Smooth muscle cell (in vitro differentiated cells): ENCODE results near the gene HEPACAM. TPM values are rescaled to one million over a fixed set of nuclear protein-coding genes. Genes with fewer than 3 reads are reported as not detected.

Experiments
- DNase-seq: peaks from one replicate; lab custom pipeline; 2025; ENCODE audit not compliant: unreplicated experiment; lab: John Stamatoyannopoulos, UW
- H2AFZ ChIP-seq: fragments of 200-600 bp; sonication (generic); 2 replicates; pipeline ENCODE4 v1.6.0; 2016; ENCODE audit warnings: antibody characterized with exemption, low read depth, mild to moderate bottlenecking
- H3F3A ChIP-seq: fragments of 200-600 bp; sonication (generic); 2 replicates; pipeline ENCODE4 v1.6.0; 2017; ENCODE audit warnings: antibody characterized with exemption, low read depth
- H3K27ac ChIP-seq: fragments of 200-600 bp; sonication (generic); 2 replicates; pipeline ENCODE4 v1.5.1; 2016; ENCODE audit warnings: low read depth, mild to moderate bottlenecking
- H3K27me3 ChIP-seq: fragments of 200-600 bp; sonication (generic); 2 replicates; pipeline ENCODE4 v1.6.1; 2016; ENCODE audit warnings: low read depth, mild to moderate bottlenecking
- H3K36me3 ChIP-seq: fragments of 200-600 bp; sonication (generic); 2 replicates; pipeline ENCODE4 v1.5.1; 2016; ENCODE audit warnings: low read depth
- H3K4me1 ChIP-seq: fragments of 200-600 bp; sonication (generic); 2 replicates; pipeline ENCODE4 v1.5.1; 2016; ENCODE audit warnings: low read depth
- H3K4me2 ChIP-seq: fragments of 200-600 bp; sonication (generic); 2 replicates; pipeline ENCODE4 v1.6.0; 2016; ENCODE audit warnings: mild to moderate bottlenecking
- H3K4me3 ChIP-seq: fragments of 200-600 bp; sonication (generic); 2 replicates; pipeline ENCODE4 v1.5.1; 2016; ENCODE audit warnings: mild to moderate bottlenecking
- H3K79me2 ChIP-seq: fragments of 200-600 bp; sonication (generic); 2 replicates; pipeline ENCODE4 v1.6.0; 2016; ENCODE audit warnings: low read depth, mild to moderate bottlenecking
- H3K9ac ChIP-seq: fragments of 200-600 bp; sonication (generic); 2 replicates; pipeline ENCODE4 v1.6.0; 2016; ENCODE audit warnings: low read depth
- H3K9me3 ChIP-seq: fragments of 200-600 bp; sonication (generic); replicated peaks from 2 replicates; pipeline ENCODE4 v1.5.1; 2016; ENCODE audit warnings: low read depth
- H4K20me1 ChIP-seq: fragments of 200-600 bp; sonication (generic); 2 replicates; pipeline ENCODE4 v1.6.0; 2016; ENCODE audit warnings: low read depth
- WGBS: methylation state at CpG from one replicate; pipeline ENCODE4 v1.1.7; 2016; ENCODE audit warnings: low lambda C conversion rate; 5-methylcytosine and 5-hydroxymethylcytosine counted together
- polyA plus RNA-seq: library from polyadenylated mRNA; unstranded; fragments of >200 nt; fragmentation: Nextera tagmentation; extraction: Ambion mirVana; gene quantifications from 2 replicates; pipeline ENCODE4 v1.2.1, GENCODE V29; 2016
- total RNA-seq: library from RNA; depleted of rRNA; stranded (reverse); fragments of >200 nt; gene quantifications from 2 replicates; pipeline ENCODE4 v1.2.3, GENCODE V29; 2014
- TF ChIP-seq, protein P1 (sequence below): fragments of 200-600 bp; sonication (generic); IDR thresholded peaks from 2 replicates; pipeline ENCODE4 v1.5.1; 2017; ENCODE audit warnings: borderline replicate concordance, mild to moderate bottlenecking, antibody characterized with exemption; ENCODE audit not compliant: insufficient read depth, poor library complexity, severe bottlenecking

HEPACAM gene
- total and polyA plus RNA-seq, 2 experiments from 2014 or later = not detected

DNA sequence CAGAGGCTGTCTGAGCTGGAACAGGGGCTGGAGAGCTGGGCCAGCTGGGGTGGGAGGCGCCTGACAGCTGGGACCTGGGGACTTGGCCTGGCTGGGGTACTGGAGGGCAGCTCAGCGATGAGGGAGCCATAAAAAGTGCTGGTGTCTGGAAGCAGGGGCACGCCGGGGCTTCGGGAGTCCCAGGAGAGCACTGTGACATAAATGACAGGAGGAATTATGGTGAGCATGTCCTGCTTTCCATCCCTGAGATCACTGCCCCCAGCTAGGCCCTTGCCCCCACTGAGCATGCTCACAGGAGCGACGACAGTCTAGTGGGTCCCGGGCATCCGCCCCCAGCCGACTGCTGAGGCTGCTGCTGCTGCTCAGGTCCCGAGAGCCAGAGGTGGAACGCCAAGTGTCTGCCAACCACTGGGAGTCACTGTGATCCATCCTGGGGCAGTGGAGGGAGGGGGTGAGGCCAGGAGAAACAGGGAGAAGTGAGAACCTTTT lies 44.4 kb downstream of the HEPACAM start:
- 82% methylated on average over 12 of the region's 12 CpGs for WGBS
- Histone ChIP-seq H3K4me3 (no peak overlapping the region), H3K9me3 (no peaks in the 10 kb centered on the region), H3K27ac (no peak overlapping the region), H2AFZ (no peak overlapping the region), H3K4me1 (no peaks in the 10 kb centered on the region), H4K20me1 (no peaks in the 10 kb centered on the region), H3K79me2 (no peaks in the 10 kb centered on the region), H3K27me3 (no peaks in the 10 kb centered on the region), H3K9ac (no peak overlapping the region), H3K36me3 (no peaks in the 10 kb centered on the region), H3F3A (no peaks in the 10 kb centered on the region), H3K4me2 (no peak overlapping the region)
- TF ChIP-seq, protein P1, sequence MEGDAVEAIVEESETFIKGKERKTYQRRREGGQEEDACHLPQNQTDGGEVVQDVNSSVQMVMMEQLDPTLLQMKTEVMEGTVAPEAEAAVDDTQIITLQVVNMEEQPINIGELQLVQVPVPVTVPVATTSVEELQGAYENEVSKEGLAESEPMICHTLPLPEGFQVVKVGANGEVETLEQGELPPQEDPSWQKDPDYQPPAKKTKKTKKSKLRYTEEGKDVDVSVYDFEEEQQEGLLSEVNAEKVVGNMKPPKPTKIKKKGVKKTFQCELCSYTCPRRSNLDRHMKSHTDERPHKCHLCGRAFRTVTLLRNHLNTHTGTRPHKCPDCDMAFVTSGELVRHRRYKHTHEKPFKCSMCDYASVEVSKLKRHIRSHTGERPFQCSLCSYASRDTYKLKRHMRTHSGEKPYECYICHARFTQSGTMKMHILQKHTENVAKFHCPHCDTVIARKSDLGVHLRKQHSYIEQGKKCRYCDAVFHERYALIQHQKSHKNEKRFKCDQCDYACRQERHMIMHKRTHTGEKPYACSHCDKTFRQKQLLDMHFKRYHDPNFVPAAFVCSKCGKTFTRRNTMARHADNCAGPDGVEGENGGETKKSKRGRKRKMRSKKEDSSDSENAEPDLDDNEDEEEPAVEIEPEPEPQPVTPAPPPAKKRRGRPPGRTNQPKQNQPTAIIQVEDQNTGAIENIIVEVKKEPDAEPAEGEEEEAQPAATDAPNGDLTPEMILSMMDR = no peak
- DNase-seq = no peak

- Histone ChIP-seq H3K4me3 (no peak overlapping the region), H3K9ac (no peak overlapping the region), H3K36me3 (no peaks in the 10 kb centered on the region), H3K79me2 (no peaks in the 10 kb centered on the region), H2AFZ (no peak overlapping the region), H3K27ac (no peak overlapping the region), H3K4me1 (no peaks in the 10 kb centered on the region), H3K27me3 (no peaks in the 10 kb centered on the region), H3K9me3 (no peaks in the 10 kb centered on the region), H3K4me2 (no peak overlapping the region), H4K20me1 (no peaks in the 10 kb centered on the region), H3F3A (no peaks in the 10 kb centered on the region)
- TF ChIP-seq, protein P1 = no peak
- DNase-seq = no peak
- WGBS = 84% methylated on average over 9 of the region's 9 CpGs
These were observed 45.0 kb downstream of the HEPACAM start for GRCh38 chr11:124890683-124891372.

- no peak overlapping the region for H3K27ac ChIP-seq
- H3F3A ChIP-seq = no peaks in the 10 kb centered on the region
- no peak overlapping the region for H2AFZ ChIP-seq
- no peak overlapping the region for H3K4me3 ChIP-seq
- no peaks in the 10 kb centered on the region for H3K36me3 ChIP-seq
- no peak for DNase-seq
- no peaks in the 10 kb centered on the region for H3K79me2 ChIP-seq
- no peaks in the 10 kb centered on the region for H3K27me3 ChIP-seq
- no peak overlapping the region for H3K9ac ChIP-seq
- no peaks in the 10 kb centered on the region for H3K9me3 ChIP-seq
- TF ChIP-seq, protein P1 = no peak
- H3K4me2 ChIP-seq = no peak overlapping the region
- WGBS = 88% methylated on average over 2 of the region's 2 CpGs
- no peaks in the 10 kb centered on the region for H4K20me1 ChIP-seq
- no peaks in the 10 kb centered on the region for H3K4me1 ChIP-seq
These were observed 45.7 kb downstream of the HEPACAM start for GRCh38 chr11:124890151-124890550.
